Spleen (tissue), 7 donors: ENCODE measurements around the gene PSMD12.

Experiments used
- CTCF ChIP-seq, 11 experiments: fragments of 200-600 bp in 7 of 11; fragments of 450-650 bp in 4 of 11; sonication (generic) in 4 of 11; IDR thresholded peaks in 8 of 11; conservative IDR thresholded peaks in 3 of 11; 1 replicate in 7 of 11; 2 replicates in 4 of 11; pipeline versions ENCODE4 v1.4.0 to v1.8.0; 2016 to 2021; ENCODE audit warnings: antibody characterized with exemption in 11 of 11, inconsistent platforms in 4 of 11, mild to moderate bottlenecking in 1 of 11
- POLR2AphosphoS5 ChIP-seq, 3 donors: sonication (generic); formaldehyde crosslinking; IDR thresholded peaks; one replicate each; pipeline ENCODE4 v1.5.1; 2017; ENCODE audit warnings: antibody characterized with exemption in 3 of 3
- donor health status: DM: no; HTN: no; CAD: no; lungs with moderate emphysema.
- donor health status: DM: no; HTN: no; CAD: no.
- donor health status: DM: no; HTN: no; CAD: no.

- TF ChIP-seq POLR2AphosphoS5 (IDR thresholded peaks at IDR 0.05) (no peak), CTCF (IDR thresholded peaks at IDR 0.05 in 8 of 11, conservative IDR thresholded peaks at IDR 0.05 in 3 of 11) (peak in 1 of 11 experiments; percentile 5)
Measured at GRCh38 chr17:67364847-67365737, 1.3 kb downstream of the PSMD12 start.
